GM03348 (cell line): Measurements from ENCODE around the gene DHODH.
"Not testable (repeated sequence)": the region's sequence is repeated elsewhere in the genome, so short reads cannot be mapped to it uniquely, and the experiment has no call there.

Experiments
- DNase-seq: peaks from one replicate; pipeline ENCODE4 v3.0.0; 2012; ENCODE audit warnings: low spot score

Gene DHODH

GRCh38 chr16:72054254-72054847, 45.8 kb downstream of the DHODH start, which contains the start of gene HP:
HP (plus strand) TSS chr16:72054505; CDS start chr16:72054653, 148 bp downstream.
- not testable (repeated sequence) for DNase-seq

- no peak for DNase-seq
Measured at GRCh38 chr16:72055911-72056310, 47.4 kb downstream of the DHODH start.

GRCh38 chr16:72057313-72057712, 48.8 kb downstream of the DHODH start:
- DNase-seq: not testable (repeated sequence)

- not testable (repeated sequence) for DNase-seq
Measured at GRCh38 chr16:72059060-72059459, 50.5 kb downstream of the DHODH start.

- no peak for DNase-seq
Measured at GRCh38 chr16:72060405-72060804, 51.9 kb downstream of the DHODH start.

GRCh38 chr16:72061564-72061963, 53.0 kb downstream of the DHODH start:
- DNase-seq: no peak

GRCh38 chr16:72064361-72064894, 55.9 kb downstream of the DHODH start:
- DNase-seq: no peak

- DNase-seq: peak; percentile 49
Measured at GRCh38 chr16:72066747-72067146, 58.2 kb downstream of the DHODH start.

- DNase-seq: no peak
Measured at GRCh38 chr16:72068930-72069329, 60.4 kb downstream of the DHODH start.

GRCh38 chr16:72072514-72073342, 64.2 kb downstream of the DHODH start:
- no peak for DNase-seq

GRCh38 chr16:72073560-72074230, 65.2 kb downstream of the DHODH start:
- no peak for DNase-seq

- DNase-seq: not testable (repeated sequence)
Measured at GRCh38 chr16:72075067-72075466, 66.5 kb downstream of the DHODH start.
